SH-SY5Y (cell line): ENCODE results near the gene TRPM2.

Experiments
- GATA2 ChIP-seq: IDR thresholded peaks from 2 replicates; pipeline ENCODE4 v1.6.1; 2011; ENCODE audit warnings: mild to moderate bottlenecking, low read depth, low read length
- GATA3 ChIP-seq: IDR thresholded peaks from 2 replicates; pipeline ENCODE4 v1.6.1; 2011; ENCODE audit warnings: low read depth, mild to moderate bottlenecking, low read length, moderate library complexity

DNA sequence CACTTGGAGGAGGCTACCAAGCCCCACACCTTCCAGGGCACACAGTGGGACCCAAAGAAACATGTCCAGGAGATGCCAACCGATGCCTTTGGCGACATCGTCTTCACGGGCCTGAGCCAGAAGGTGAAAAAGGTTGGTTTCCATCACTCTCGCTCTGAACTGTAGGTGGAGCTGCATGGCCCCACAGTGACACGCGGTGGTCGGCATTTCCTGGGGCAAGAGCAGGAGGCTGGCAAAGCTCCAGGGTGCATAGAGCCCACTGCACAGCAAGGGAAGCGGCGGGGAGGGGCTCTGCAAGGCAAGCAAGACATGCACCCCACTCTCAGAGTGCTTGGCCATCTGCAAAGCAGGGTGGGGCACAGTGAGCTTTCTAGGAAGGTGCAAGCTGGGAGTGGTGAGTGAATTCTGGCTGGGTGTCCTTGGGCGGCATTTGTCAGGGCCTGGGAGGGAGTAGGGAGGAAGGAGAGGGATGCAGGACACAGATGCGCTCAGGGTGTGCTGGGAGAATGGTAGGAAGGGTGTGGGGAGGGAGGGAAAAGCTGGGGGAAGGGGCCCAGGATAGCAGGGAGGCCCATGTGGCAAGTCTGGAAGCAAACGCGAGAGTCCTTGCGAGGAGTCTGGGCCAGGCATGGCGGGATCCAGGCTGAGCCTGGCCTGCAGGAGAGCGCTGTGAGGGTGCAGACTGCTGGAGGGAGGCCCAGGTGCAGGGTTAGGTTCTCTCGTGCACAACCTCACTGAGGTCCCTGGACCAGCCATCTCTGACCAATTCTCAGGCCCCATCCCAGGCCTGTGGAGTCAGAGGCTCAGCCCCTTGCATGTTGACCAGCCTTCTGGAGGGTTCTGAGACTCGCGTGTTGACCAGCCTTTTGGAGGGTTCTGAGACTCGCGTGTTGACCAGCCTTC, 11.0 kb downstream of the TRPM2 start:
- TF ChIP-seq GATA3 (no peak), GATA2 (no peak)
